Middle frontal gyrus (tissue), 1 donor: ENCODE results near the gene AHNAK.

Experiments
- DNase-seq: peaks from one replicate; pipeline ENCODE4 v3.0.0-alpha.2; 2015; ENCODE audit warnings: low spot score; ENCODE audit errors: extremely low spot score

AHNAK gene

GRCh38 chr11:62438641-62439040 is 108.0 kb downstream of the AHNAK start:
- DNase-seq, result no peak

DNA sequence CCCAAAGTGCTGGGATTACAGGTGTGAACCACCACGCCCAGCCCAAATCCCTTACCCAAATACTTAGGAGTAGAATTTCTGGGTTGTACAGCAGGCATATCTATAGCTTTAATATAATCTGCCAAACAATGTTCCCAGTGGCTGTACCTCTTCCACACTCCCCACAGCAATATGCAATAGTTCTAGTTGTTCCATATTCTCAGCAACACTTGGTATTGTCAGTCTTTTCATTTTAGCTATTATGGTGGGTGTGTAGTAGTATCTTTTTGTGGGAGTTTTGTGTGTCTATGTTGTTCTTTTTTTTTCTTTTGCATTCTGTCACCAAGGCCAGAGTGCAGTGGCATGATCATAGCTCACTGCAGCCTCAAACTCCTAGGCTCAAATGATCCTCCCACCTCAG is 109.0 kb downstream of the AHNAK start:
- DNase-seq, result no peak

GRCh38 chr11:62435846-62436660 is 110.6 kb downstream of the AHNAK start:
- peak; percentile 51 for DNase-seq

DNA sequence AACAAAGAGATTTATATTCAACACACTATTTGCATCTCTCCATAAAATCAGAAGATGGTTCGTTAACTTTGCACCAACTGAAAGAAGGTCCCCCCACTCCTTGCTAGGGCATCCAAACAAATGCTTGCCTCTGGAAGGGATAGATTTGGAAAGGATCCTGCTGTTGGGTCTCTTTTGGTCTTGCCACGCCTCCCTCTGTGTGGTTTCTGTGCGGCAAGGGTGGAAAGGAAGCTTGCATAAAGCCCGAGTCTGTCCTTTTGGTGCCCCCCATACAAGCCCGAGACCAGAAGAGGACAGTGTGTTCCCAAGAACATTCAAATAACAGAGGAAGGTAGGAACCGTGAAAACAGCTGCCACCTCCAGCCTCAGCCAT is 112.7 kb downstream of the AHNAK start:
- DNase-seq, result no peak

- no peak for DNase-seq
These were observed 113.3 kb downstream of the AHNAK start for GRCh38 chr11:62433141-62433903.

- no peak for DNase-seq
These were observed 113.9 kb downstream of the AHNAK start for GRCh38 chr11:62432695-62433094.

DNA sequence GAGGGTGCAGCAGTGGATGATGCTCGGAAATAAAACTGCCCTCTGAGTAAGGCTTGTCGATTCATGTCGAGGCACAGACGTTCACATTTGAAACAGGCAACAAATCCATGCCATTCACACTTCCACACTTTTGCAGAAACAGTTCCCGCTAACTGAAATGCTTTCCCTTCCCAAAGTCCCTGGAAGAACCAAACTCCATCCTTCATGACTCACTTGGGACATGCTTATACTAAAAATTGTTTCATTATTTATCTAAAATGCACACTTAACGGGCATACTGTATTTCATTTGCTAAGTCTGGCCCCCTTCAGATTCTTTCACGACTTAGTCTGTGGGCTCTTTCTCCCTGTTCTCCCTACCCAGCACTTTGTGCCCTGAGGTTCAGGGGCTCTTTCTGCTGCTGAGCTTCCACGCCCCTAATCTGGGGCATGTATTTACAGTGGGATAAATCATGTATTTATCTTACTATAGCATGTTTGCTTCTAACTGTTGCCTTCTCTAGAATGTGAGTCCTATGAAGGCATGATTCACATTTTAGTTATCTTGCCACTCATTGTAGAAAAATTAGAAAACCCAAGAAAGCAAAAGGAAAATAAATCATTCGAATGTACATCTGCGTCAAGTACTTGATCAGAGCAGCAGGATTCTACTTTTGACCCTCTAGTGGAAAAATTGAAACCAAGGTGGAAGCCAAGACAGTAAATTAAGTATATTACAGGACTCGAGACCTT is 115.3 kb downstream of the AHNAK start:
- DNase-seq, result no peak

- no peak for DNase-seq
These were observed 116.2 kb downstream of the AHNAK start for GRCh38 chr11:62430425-62430824.

GRCh38 chr11:62428871-62429560 is 117.6 kb downstream of the AHNAK start:
- no peak for DNase-seq

- no peak for DNase-seq
These were observed 118.9 kb downstream of the AHNAK start for GRCh38 chr11:62427630-62428233.

DNA sequence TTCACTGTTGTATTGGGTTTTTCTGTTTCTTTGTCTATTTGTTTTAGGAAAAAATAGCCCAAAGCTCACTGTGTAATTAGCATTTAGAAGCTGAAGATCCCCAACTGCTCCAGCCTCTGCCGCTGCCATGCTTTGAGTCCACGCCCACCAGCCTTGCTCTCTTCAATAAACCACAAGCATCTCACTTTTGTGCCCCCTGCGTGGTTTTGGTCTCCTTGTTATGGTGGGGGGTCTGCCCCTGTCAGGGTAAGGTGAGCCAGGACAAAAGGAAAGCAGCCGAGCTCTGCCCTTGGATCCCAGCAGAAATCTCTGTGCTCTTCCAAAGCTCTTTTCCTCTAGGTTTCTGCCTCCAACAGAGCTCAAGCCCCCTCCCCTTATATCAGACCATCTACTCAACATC is 123.6 kb downstream of the AHNAK start:
- DNase-seq, result no peak

- DNase-seq, result no peak
These were observed 124.6 kb downstream of the AHNAK start for GRCh38 chr11:62421996-62422395.

- no peak for DNase-seq
These were observed 125.7 kb downstream of the AHNAK start for GRCh38 chr11:62420882-62421281.

- DNase-seq, result no peak
These were observed 126.7 kb downstream of the AHNAK start for GRCh38 chr11:62419943-62420342.

DNA sequence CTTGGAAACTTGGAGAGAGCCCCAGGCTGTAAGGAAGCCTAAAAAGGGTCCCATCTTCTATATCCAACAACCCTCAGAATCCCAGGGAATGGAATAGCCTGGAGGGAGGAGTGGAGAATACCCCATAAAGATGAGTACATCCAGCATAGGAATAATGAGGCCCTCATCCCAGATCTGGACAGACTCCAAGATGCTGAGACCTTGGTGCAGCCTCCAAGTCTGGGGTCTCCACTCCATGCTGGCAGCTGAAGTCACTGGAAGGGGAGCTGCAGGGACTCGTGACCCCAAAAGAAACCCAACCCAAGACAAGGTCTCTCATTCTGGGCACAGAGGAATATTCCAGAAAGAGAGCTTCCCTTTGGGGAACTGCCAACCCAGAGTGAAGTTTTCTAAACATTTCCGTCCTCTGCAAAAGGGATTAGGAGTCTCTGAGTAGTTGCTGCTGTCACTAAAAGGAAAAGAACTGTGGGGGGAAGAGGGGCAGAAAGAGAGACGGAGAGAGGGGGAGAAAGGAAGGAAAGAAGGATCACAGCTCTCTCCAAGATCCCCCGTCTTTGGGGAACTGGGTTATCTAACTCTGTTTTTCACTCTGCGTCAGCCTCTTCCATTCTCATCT is 127.2 kb downstream of the AHNAK start:
- no peak for DNase-seq

DNA sequence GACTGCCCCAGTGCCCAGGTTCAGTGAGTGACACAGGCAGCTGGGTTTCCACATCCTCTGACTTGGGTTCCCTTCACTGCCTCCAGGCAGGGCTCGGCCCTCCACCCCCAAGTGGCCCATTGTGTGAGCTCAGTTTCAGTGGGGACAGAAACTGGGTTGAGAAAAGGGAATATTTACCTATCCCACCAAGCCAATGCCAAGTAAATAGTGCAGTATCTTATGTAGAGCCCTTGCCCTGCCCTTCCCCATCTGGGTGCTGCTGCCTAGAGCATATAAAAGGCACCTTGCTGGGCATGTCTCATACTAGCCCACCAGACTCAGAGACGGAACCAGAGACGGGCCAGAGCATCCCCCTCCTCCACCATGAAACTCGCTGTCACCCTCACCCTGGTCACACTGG is 127.9 kb downstream of the AHNAK start, which contains the start of gene SCGB1A1:
Gene SCGB1A1 (plus strand): TSS at position 301 of the 400 bp plus-strand sequence. CDS start 63 bp downstream, at position 364.
- no peak for DNase-seq

DNA sequence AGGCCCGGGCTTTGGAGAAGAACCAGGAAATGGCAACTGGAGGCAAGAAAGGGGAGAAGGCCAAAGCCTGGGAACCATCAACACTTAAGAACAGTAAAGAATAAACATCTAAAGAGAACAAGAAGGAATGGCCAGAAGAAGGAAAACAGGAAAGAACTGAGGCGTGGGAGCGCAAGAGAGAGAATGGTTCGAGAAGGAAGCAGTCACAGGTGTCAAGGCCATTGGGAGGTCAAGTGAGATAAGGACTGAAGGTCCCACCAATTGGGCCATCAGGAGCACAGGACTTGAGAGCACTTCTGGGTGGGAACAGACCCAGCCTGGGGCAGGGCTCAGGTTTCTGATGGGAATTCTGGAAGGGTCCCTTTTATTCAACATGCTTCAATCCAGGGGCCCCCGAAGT is 128.5 kb downstream of the AHNAK start:
- DNase-seq, result no peak

- no peak for DNase-seq
These were observed 130.0 kb downstream of the AHNAK start for GRCh38 chr11:62416596-62416995.

GRCh38 chr11:62413060-62413696 is 133.4 kb downstream of the AHNAK start:
- DNase-seq, result no peak

- peak; percentile 49 for DNase-seq
These were observed 135.1 kb downstream of the AHNAK start for GRCh38 chr11:62411524-62411923.
